ENCODE measurements around the gene CAPS.

CAPS gene

DNA sequence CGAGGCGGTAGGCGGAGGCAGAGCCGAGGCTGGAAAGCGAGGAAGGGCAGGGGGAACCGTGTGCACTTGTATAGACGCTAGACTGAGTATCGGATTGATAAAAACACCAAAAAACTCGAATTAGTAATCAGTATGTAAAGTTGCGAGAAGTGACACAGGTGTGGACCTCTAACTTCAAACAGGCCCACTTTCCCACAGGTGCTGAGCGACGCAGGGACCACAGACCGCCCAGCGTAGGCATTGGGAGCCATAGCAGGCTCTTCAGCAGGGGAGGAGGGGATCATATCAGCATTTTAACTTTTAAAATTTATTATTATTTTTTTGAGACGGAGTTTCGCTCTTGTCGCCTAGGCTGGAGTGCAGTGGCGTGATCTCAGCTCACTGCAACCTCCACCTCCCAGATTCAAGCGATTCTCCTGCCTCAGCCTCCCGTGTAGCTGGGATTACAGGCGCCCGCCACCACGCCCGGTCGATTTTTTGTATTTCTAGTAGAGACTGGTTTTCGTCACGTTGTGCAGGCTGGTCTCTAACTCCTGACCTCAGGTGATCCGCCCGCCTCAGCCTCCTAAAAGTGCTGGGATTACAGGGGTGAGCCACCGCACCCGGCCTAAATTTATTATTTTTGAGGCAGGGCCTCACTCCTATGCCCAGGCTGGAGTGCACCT, 8.8 kb upstream of the CAPS start:
- no peak for DNase-seq (ENCODE audit: low read depth)
- H3K4me3 ChIP-seq (ENCODE audit: low read depth, low read length), result peak overlapping the region; percentile 80

DNA sequence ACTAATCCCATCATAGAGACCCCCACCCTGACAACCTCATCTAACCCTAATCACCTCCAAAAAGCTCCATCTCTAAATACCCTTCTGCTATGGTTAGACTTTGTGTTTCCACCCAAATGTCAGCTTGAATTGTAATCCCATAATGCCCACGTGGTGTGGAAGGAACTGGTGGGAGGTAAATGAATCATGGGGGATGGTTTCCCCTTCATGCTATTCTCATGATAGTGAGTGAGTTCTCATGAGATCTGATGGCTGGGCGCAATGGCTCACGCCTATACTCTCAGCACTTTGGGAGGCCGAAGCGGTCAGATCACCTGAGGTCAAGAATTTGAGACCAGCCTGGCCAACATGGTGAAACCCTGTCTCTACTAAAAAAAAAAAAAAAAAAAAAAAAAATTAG, 6.8 kb upstream of the CAPS start:
- H3K4me3 ChIP-seq (ENCODE audit: low read depth, low read length), result no peak overlapping the region
- no peak for DNase-seq (ENCODE audit: low read depth)

DNA sequence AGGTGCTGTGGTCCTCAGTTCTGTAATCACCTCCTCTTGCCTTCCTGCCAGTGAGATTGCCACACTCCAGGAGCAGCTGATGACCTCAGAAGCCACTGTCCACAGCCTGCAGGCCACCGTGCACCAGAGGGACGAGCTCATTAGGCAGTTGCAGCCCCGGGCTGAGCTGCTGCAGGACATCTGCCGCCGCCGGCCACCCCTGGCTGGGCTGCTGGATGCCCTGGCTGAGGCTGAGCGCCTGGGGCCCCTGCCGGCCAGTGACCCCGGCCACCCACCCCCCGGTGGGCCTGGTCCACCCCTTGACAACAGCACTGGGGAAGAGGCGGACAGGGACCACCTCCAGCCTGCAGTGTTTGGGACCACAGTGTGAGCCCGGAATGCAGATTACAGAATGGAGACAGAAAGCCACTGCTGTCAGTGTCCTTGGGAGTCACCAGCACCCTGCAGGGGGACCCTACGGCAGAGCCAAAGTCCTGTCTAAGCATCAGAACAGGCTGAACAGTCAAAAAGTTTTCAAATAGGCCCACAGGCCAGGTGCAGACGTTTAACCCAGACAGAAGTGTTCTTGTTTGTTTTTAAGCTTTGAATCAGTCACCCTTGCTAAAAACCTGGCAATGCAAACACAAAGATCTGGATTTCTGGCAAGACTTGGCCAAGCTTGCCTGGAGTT, 5.1 kb upstream of the CAPS start:
- no peak overlapping the region for H3K4me3 ChIP-seq (ENCODE audit: low read depth, low read length)
- no peak for DNase-seq (ENCODE audit: low read depth)

DNA sequence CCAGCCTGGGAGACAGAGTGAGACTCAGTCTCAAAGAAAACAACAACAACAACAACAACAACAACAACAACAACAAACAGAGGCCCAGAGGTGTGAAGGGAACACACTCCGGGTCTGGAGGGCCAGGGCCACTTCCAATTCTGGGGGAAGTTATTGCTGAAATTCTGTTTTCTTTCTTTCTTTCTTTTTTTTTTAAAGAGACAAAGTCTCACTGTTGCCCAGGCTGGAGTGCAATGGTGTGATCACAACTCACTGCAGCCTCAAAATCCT, 3.5 kb upstream of the CAPS start:
- DNase-seq (ENCODE audit: low read depth), result no peak

GRCh38 chr19:5911366-5911765, 2.7 kb upstream of the CAPS start:
- no peak for DNase-seq (ENCODE audit: low read depth)
- H3K4me3 ChIP-seq (ENCODE audit: low read depth, low read length), result no peak overlapping the region

More for the DNA sequence above, 3.5 kb upstream of the CAPS start:
- no peak overlapping the region for H3K4me3 ChIP-seq (ENCODE audit: low read depth, low read length)

- DNase-seq (ENCODE audit: low read depth), result no peak
- no peak overlapping the region for H3K4me3 ChIP-seq (ENCODE audit: low read depth, low read length)
These were observed 312 bp downstream of the CAPS start for GRCh38 chr19:5914358-5914774.

DNA sequence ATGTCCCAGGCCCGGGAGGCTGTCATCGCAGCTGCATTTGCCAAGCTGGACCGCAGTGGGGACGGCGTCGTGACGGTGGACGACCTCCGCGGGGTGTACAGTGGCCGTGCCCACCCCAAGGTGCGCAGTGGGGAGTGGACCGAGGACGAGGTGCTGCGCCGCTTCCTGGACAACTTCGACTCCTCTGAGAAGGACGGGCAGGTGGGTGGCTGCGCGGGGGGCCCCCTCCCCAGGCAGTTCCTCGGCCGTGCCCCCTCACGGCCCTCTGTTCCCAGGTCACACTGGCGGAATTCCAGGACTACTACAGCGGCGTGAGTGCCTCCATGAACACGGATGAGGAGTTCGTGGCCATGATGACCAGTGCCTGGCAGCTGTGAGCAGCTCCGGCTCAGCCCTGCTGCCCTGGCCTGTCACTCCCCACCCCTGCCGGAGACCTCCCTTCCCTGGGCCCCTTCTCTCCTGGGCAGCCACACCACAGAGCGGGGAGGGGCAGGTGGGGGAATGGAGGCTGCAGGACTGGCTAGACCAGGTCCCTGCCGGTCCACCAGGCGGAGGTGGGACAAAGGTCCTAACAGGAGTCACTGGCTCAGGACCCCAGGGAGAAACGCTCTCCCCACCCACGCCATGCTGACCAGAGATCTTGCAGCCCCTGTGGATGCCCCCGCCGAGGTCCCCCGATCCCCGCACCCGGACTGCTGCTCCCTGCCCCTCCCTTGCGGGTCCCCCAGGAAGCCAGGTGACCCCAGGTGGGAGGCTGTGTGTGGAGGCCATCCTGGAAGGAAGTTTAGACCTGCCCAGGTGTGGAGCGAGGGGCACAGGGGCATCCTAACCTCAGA, 1.1 kb downstream of the CAPS start:
- no peak for DNase-seq (ENCODE audit: low read depth)
- no peak overlapping the region for H3K4me3 ChIP-seq (ENCODE audit: low read depth, low read length)

GRCh38 chr19:5915782-5916165, 1.7 kb downstream of the CAPS start:
- no peak for DNase-seq (ENCODE audit: low read depth)
- no peak overlapping the region for H3K4me3 ChIP-seq (ENCODE audit: low read depth, low read length)

- DNase-seq (ENCODE audit: low read depth), result no peak
- no peak overlapping the region for H3K4me3 ChIP-seq (ENCODE audit: low read depth, low read length)
These were observed 2.2 kb downstream of the CAPS start for GRCh38 chr19:5916181-5916708.

GRCh38 chr19:5917431-5918107, 3.5 kb downstream of the CAPS start:
- DNase-seq (ENCODE audit: low read depth), result no peak
- H3K4me3 ChIP-seq (ENCODE audit: low read depth, low read length), result no peak overlapping the region

GRCh38 chr19:5918463-5919079, 4.5 kb downstream of the CAPS start:
- no peak overlapping the region for H3K4me3 ChIP-seq (ENCODE audit: low read depth, low read length)
- DNase-seq (ENCODE audit: low read depth), result no peak

GRCh38 chr19:5921516-5922160, 7.6 kb downstream of the CAPS start:
- DNase-seq (ENCODE audit: low read depth), result no peak
- no peak overlapping the region for H3K4me3 ChIP-seq (ENCODE audit: low read depth, low read length)

DNA sequence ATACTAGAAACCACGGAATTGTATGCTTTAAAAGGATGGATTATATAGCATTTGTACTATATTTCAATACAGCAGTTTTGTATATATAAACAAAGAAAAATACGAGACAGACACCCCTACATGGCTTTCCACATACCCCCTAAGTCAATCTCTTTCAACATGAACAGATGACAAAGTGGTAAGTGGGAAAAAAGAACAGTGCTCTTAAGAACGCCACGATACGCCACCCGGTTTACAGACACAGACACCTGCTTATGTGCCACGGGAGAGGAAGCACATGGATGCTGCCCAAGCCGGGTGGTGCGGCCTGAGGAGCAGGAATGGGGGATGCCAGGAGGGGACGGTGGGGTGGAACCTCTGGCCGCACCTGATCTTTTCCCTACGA, 8.1 kb downstream of the CAPS start:
- DNase-seq (ENCODE audit: low read depth), result no peak
- H3K4me3 ChIP-seq (ENCODE audit: low read depth, low read length), result no peak overlapping the region

DNA sequence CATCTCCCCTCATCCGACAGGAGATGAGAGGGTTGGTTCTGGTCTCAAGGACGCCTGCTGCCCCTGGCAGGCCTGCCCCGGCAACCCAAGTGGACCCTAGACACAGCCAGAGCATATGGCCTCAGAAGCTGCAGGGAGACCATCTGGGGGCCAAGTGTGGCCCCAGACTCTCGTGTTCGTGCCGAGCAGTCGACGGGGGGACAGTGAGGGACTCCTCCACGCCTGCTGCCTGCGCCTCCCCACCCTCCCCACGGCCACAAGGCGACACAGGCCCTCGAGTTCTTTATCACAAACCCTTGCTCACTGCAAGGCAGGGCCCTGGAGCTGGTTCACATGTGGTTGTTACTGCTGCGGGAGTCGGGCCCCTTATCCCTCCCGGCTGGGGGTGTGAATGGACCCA, 9.3 kb downstream of the CAPS start:
- H3K4me3 ChIP-seq (ENCODE audit: low read depth, low read length), result no peak overlapping the region
- no peak for DNase-seq (ENCODE audit: low read depth)

GRCh38 chr19:5925830-5926427, 11.9 kb downstream of the CAPS start:
- DNase-seq (ENCODE audit: low read depth), result no peak
- no peak overlapping the region for H3K4me3 ChIP-seq (ENCODE audit: low read depth, low read length)

DNA sequence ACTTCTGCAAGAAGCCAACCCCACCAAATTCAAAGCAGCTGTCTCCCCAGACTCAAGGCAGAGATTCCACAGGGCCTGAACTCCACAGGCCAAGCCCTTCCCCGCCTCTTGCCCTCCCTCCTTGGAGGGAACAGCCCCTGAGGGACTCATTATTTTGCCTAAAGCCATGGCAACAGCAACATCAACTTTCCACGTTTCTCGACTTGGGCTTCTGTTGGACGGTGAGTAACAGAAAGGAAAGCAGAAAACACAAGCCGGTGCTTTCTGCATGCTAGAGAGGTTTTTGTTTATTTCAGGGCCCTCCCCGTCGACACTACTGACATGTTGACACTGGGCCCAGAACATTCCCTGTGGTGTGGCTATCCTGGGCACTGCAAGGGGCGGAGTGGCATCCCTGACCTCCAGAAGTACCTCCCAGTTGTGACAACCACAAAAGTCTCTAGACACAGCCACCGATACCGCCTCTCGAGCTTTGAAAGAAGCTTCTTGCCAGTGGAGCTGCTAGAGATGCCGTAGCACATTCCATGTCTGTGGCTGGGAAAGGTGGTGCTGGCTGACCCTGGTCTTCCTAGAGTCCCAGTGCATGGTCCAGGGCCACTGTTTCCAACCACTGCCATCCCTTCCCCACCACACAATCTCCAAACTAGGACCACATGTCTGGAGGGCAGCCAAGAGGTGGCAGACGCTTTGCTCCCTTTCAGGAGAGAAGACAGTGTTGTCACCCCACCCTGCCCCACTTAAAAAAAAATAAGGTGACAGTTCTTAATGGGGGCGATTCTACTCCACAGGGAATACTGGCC, 12.8 kb downstream of the CAPS start:
- peak; percentile 51 for DNase-seq (ENCODE audit: low read depth)
- no peak overlapping the region for H3K4me3 ChIP-seq (ENCODE audit: low read depth, low read length)

DNA sequence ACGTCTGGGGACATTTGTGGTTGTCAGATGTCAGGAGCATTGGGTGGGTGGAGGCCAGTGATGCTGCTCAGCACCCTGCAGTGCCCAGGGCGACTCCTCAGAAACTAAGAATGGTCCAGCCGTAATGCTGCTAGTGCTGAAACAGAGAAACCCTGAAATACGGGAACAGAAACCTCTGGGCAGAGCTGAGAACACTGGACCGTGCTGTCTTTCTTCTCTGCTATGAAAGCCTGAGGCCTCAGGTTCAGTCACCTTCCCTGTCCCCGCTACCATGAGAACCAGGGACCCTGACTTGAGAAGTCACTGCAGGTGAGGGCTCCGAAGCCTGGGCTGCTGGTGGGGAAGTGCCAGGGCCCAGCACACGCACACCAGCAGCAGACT, 13.4 kb downstream of the CAPS start:
- no peak for DNase-seq (ENCODE audit: low read depth)

GRCh38 chr19:5929179-5929578, 15.1 kb downstream of the CAPS start:
- no peak for DNase-seq (ENCODE audit: low read depth)
- H3K4me3 ChIP-seq (ENCODE audit: low read depth, low read length), result no peak overlapping the region

More for the DNA sequence above, 13.4 kb downstream of the CAPS start:
- H3K4me3 ChIP-seq (ENCODE audit: low read depth, low read length), result no peak overlapping the region
